ENCODE data around the gene C10orf143. TPM values are rescaled to one million over a fixed set of nuclear protein-coding genes. Genes with fewer than 3 reads are reported as not detected.
A peak's percentile ranks its signal among the peaks of the same experiment; 100 is the strongest.

Gene C10orf143
- total RNA-seq, 4 donors from 2014 or later: 0.38 to 3.9 (median 3.3) TPM

DNA sequence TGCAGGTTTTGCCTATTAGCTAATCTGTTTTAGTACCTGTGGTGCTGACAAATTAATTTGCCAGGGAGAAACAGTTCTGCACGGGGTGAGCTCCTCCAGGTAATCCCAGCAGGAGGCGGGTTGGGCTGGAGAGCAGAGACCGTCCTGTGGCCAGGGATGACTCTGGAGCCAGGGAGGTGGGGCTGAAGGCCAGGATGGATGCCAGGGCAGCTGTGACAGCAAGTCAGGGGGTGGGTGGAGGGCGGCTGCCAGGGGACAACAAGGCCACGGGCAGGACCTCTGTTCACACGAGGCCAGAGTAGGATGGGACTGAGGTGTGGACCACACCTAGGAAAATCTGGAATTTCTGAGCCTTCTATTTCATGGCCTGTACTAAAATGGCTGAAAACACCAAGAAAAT, 48.9 kb downstream of the C10orf143 start:
- no peak overlapping the region for H3K4me3 ChIP-seq (ENCODE audit: low read depth, poor library complexity, severe bottlenecking)
- DNase-seq (ENCODE audit: low spot score in 2 of 2): peak in 1 of 2 donors; percentile 75
- TF ChIP-seq POLR2A (IDR thresholded peaks at IDR 0.05): no peak
- TF ChIP-seq, protein P1, sequence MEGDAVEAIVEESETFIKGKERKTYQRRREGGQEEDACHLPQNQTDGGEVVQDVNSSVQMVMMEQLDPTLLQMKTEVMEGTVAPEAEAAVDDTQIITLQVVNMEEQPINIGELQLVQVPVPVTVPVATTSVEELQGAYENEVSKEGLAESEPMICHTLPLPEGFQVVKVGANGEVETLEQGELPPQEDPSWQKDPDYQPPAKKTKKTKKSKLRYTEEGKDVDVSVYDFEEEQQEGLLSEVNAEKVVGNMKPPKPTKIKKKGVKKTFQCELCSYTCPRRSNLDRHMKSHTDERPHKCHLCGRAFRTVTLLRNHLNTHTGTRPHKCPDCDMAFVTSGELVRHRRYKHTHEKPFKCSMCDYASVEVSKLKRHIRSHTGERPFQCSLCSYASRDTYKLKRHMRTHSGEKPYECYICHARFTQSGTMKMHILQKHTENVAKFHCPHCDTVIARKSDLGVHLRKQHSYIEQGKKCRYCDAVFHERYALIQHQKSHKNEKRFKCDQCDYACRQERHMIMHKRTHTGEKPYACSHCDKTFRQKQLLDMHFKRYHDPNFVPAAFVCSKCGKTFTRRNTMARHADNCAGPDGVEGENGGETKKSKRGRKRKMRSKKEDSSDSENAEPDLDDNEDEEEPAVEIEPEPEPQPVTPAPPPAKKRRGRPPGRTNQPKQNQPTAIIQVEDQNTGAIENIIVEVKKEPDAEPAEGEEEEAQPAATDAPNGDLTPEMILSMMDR (IDR thresholded peaks at IDR 0.05): no peak
- whole genome bisulfite sequencing, 2 donors: 63 to 75% methylated on average over 6 of the region's 6 CpGs
- intact Hi-C loops (cut with DNase I; ENCODE audit: low total_unique reads): no loop called here

DNA sequence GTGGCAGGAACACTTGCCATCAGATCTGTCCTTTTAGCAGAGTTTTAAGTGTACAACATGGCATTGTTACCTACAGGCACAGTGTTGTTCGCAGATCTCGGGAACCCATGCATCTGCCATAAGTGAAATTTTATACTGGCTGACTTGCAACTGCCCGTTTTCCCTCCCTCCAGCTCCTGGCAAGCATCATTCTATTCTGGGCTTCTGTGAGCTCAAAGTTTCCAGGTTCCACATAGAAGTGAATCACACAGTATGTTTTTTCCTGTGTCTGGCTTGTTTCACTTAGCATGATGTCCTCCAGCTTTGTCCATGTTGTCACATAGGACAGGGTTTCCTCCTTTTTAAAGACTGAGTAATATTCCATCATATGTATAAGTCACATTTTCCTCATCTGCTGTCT, 56.6 kb downstream of the C10orf143 start:
- DNase-seq (ENCODE audit: low spot score in 2 of 2): no peak
- TF ChIP-seq POLR2A (IDR thresholded peaks at IDR 0.05): no peak
- TF ChIP-seq, protein P1 (IDR thresholded peaks at IDR 0.05): no peak
- 66 to 80% methylated on average over 3 of the region's 3 CpGs for WGBS, 2 donors
- intact Hi-C loops (cut with DNase I; ENCODE audit: low total_unique reads): no loop called here
- no peak overlapping the region for H3K4me3 ChIP-seq (ENCODE audit: low read depth, poor library complexity, severe bottlenecking)

DNA sequence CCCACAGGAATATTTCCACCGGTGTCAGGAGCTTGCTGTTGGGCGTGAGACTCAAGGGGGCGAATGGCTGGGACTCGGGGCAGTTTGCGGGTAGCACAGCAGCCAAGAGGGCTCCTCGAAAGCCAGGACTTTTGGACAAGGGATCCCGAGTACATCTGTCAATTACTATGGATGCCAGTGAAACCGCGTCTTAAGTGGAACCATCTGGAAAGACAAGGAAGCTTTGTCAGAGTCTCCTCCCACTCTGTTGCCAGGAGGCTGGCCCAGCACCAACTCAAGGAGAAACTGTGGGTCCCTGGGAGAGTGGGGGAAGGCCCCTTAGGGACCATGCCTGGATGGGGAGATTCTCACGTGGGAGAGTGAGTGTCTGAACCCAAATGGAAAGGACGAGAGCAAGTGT, 57.1 kb downstream of the C10orf143 start:
- no peak overlapping the region for H3K4me3 ChIP-seq (ENCODE audit: low read depth, poor library complexity, severe bottlenecking)
- TF ChIP-seq POLR2A (IDR thresholded peaks at IDR 0.05): no peak
- TF ChIP-seq, protein P1 (IDR thresholded peaks at IDR 0.05): no peak
- intact Hi-C loops (cut with DNase I; ENCODE audit: low total_unique reads): no loop called here
- WGBS, 2 donors: 59 to 61% methylated on average over 11 of the region's 11 CpGs
- no peak for DNase-seq (ENCODE audit: low spot score in 2 of 2)

DNA sequence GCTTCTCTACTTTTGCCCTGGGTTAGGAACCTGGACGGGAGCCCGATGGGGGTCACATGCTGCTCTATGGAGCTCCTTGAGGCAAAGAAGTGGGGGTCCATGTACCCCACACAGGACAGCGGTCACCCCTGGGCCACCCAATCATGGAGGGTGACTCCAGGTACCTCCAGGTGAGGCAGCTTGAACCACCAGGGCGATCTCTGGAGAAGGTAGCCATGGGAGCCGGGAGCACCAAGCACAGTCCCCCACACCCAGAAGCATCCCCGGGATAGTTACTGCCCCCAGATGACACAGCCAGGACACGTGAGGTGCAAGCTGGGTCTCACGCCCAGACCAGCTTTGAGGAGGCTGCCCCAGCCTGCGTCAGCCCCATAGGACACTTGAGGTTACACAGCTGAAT, 58.4 kb downstream of the C10orf143 start:
- TF ChIP-seq, protein P1 (IDR thresholded peaks at IDR 0.05): no peak
- TF ChIP-seq POLR2A (IDR thresholded peaks at IDR 0.05): no peak
- intact Hi-C loops (cut with DNase I; ENCODE audit: low total_unique reads): no loop called here
- 90 to 97% methylated on average over 8 to 9 of the region's 9 CpGs for WGBS, 2 donors
- no peak overlapping the region for H3K4me3 ChIP-seq (ENCODE audit: low read depth, poor library complexity, severe bottlenecking)
- no peak for DNase-seq (ENCODE audit: low spot score in 2 of 2)

DNA sequence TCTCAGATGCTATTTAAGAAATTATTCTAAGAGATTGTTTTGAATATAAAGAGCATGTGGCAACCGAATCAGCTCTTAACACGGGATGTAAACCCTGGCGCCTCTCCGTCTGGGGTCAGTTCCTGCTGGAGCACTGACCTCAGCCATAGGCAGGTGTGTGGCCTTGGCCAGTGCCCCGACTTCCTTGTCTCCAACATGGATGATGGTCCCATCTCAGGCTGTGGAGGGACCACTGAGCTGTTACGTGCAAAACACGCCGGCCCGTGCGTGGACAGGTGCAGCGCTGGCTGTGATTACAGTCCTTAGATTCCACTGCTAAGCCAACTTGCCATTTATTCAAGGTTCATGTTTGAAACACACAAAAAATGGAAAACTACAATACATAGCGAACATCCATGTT, 59.9 kb downstream of the C10orf143 start:
- 86 to 95% methylated on average over 12 of the region's 12 CpGs for WGBS, 2 donors
- peak in 1 of 2 donors; percentile 75 for DNase-seq (ENCODE audit: low spot score in 2 of 2)
- TF ChIP-seq POLR2A (IDR thresholded peaks at IDR 0.05): no peak
- TF ChIP-seq, protein P1 (IDR thresholded peaks at IDR 0.05): no peak
- intact Hi-C loops (cut with DNase I; ENCODE audit: low total_unique reads): no loop called here
- no peak overlapping the region for H3K4me3 ChIP-seq (ENCODE audit: low read depth, poor library complexity, severe bottlenecking)

DNA sequence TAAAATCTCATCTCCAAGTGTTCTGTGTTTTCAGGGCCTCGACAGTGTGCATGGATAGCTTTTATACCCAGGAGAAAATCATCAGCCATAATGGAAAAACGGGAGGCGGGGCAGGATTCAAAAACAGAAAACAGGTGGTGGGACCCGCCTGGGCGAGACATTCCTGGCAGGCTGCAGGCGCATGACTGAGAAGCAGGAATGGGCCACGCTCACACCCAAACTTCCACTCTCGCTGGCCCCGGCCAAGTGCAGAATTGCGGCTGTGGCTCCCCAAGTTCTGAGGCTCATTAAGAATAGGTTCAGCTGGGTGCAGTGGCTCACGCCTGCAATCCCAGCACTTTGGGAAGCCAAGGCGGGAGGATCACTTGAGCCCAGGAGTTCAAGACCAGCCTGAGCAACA, 60.6 kb downstream of the C10orf143 start:
- intact Hi-C loops (cut with DNase I; ENCODE audit: low total_unique reads): no loop called here
- no peak overlapping the region for H3K4me3 ChIP-seq (ENCODE audit: low read depth, poor library complexity, severe bottlenecking)
- WGBS, 2 donors: 66 to 67% methylated on average over 12 of the region's 12 CpGs
- TF ChIP-seq, protein P1 (IDR thresholded peaks at IDR 0.05): no peak
- DNase-seq (ENCODE audit: low spot score in 2 of 2): peak in 1 of 2 donors; percentile 68

All from lower leg skin (tissue), 4 donors.